HG03469 (cell line): ENCODE measurements around the gene RAB33B.
"Not testable (repeated sequence)": the region's sequence is repeated elsewhere in the genome, so short reads cannot be mapped to it uniquely, and the experiment has no call there.

Experiments
- ATAC-seq: cut with Tn5 transposase; IDR thresholded peaks from one replicate; pipeline ENCODE4 v1.9.1; 2021; ENCODE audit warnings: mild to moderate bottlenecking, moderate library complexity, moderate number of reproducible peaks; ENCODE audit not compliant: unreplicated experiment

Gene RAB33B

DNA sequence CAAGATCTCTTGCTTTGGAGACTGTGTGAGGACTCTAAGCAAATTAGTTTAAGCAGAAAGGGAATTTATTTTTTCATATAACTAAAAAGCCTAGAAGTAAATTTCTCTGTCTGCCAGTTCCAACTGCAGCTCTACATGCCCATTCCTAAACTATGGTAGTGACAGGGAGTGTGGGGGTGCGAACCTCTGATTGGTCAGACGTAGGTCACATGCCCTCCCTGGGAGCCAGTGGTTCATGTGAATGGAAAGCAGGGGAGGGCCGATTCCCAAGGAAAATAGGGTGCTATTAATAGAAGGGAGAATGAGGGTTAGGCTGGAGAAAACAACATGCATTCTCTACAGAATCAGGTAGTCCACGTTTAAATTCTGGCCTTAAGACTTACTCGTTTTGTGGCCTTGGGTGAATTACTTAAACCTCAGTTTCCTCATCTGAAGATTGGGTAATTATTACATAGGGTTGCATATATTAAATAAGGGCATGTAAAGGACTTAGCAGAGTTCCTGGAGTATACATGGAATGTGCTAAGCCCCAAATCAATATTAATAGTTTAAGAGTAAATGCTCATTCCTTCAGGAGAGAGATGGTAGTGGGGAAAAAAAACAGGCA, 7.2 kb downstream of the RAB33B start:
- ATAC-seq = no peak

GRCh38 chr4:139464512-139464911, 10.6 kb downstream of the RAB33B start:
- ATAC-seq = not testable (repeated sequence)

GRCh38 chr4:139465922-139466321, 12.0 kb downstream of the RAB33B start:
- no peak for ATAC-seq

DNA sequence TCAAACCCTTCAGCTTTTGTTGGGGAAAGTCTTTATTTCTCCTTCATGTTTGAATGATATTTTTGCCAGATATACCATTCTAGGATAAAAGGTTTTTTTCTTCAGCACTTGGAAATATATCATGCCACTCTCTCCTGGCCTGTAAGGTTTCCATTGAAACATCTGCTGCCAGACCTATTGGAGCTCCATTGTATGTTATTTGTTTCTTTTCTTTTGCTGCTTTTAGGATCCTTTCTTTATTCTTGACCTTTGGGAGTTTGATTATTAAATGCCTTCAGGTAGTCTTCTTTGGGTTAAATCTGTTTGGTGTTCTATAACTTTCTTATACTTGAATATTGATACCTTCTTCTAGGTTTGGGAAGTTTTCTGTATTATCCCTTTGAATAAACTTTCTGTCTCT, 14.8 kb downstream of the RAB33B start:
- not testable (repeated sequence) for ATAC-seq

- no peak for ATAC-seq
Measured at GRCh38 chr4:139469216-139469615, 15.3 kb downstream of the RAB33B start.

- no peak for ATAC-seq
Measured at GRCh38 chr4:139469869-139470268, 15.9 kb downstream of the RAB33B start.

DNA sequence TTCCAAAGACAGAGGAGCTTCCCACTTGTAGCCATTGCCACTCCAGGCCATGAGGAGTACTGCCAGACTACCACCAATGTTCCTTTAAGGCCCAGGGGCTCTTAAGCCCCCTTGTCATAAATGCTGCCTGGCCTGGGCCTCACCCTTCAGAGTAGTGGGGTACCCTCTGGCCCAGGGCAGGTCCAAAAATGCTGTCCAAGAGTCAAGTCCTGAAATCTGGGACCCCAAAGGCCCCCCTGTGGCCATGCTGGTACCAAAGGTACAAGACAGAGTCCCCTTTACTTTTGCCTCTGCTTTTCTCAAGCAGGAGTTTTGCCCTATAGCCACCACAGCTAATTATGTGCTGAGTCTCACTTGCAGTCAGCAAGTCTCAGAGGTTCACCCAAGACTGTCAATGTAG, 16.4 kb downstream of the RAB33B start:
- no peak for ATAC-seq

- ATAC-seq = no peak
Measured at GRCh38 chr4:139470997-139471665, 17.2 kb downstream of the RAB33B start.

- ATAC-seq = no peak
Measured at GRCh38 chr4:139472852-139473251, 18.9 kb downstream of the RAB33B start.

DNA sequence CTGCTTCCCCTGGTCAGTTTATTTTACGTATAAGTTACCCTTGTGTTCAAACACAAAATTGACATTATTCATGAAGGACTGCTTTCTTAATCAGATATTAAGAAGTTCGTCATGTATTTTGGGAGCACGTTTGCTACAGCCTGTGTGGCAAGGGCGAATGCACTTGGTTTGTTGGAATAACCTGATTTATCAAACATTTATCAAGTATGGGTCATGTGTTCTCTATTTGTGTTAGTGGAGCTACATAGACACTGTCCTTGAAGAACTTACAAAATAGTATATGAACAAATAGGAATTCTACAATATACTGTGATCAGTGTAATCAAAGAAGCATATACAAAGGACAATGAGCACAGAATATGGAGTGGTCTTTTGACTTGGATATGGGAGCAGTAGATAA, 22.4 kb downstream of the RAB33B start:
- ATAC-seq = no peak

DNA sequence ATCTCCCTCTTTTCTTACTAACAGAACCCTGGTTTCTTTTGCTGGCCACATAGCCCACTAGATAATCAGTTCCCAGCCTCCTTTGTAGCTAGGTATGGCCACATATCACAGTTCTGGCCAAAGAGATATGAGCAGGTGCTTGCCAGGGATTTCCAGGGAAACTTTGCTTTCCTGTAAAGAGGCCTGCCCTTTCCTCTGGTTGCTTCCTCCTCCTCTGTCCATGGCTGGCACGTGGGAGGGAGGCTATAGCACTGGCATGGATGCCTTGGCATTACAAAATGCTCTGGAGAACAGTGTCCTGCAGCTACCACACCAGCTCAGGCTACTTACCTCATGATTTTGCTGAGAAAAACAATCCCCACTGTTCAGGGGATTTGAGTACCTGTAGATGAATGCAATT, 27.5 kb downstream of the RAB33B start:
- no peak for ATAC-seq

- ATAC-seq = no peak
Measured at GRCh38 chr4:139483000-139483399, 29.1 kb downstream of the RAB33B start.

- no peak for ATAC-seq
Measured at GRCh38 chr4:139484783-139485311, 30.9 kb downstream of the RAB33B start.

DNA sequence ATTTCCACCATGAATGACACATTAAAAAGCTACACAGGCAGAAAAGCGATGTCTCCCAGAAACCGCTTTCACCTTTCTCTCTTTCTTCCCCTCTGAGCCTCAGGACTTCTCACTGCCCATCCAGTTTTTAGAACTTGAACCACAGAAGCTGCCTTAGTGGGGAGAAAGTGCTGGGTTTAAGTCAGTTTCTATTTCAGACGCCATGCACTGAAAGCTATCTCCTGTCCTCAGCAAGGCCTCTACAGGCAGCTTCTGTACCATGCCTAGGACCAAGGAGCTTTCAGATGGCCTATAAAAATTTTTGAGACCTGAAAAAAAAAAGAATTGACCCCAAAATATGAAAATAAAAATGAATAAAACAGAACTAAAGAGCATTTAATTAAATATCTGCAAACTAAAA, 34.5 kb downstream of the RAB33B start:
- ATAC-seq = no peak

DNA sequence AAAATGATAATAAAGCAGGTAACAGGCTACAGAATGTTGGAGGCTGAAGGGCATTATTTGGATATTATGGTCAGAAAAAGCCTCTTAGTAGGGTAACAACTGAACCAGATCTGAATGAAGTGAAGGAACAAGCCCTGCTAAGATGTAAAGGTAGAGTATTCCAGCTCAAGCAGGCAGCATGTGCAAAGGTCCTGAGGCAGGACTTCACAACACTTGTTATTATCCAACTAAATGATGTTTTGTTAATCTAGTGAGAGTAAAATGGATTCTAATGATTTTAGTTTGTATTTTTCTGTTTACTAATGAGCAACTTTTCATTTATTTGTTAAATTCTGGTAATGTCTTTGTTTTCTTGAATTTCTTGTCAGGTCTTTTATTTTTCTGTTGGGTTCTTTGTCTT, 35.7 kb downstream of the RAB33B start:
- ATAC-seq = no peak

DNA sequence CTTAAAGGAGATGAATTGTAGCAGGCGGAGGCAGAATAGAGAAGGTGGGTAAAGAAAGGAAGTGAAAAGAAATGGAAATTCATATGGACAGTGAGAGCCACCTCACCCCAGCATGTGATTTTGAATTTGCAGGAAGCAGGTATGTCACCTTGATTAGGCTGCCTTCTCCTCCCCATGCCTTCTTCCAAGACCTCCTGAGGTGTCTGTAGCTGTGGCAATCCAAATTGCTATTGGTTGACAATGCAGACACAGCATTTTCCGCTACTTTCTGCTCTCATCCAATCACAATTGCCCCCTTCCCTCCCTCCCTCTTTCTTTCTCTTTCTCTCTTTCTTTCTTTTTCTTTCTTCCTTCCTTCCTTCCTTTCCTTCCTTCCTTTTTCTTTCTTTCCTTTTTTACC, 38.5 kb downstream of the RAB33B start:
- ATAC-seq = no peak

DNA sequence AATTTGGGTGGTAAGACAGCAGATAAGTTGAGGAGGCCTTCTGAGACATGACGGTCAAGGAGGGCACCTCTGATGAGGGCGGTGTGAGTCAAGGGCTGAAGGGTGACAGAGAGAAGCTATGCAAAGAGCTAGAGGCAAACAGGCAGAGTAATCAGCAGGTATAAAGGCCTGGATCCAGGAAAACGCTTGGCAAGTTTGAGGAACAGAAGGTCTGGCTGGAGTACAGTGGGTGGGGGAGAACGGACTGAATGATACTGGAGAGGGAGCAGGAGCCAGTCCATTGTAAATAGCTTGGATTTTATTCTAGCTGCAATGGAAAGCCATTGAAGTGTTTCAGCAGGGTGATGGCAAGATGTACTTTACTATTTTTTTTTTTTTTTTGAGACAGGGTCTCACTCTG, 39.3 kb downstream of the RAB33B start:
- no peak for ATAC-seq

DNA sequence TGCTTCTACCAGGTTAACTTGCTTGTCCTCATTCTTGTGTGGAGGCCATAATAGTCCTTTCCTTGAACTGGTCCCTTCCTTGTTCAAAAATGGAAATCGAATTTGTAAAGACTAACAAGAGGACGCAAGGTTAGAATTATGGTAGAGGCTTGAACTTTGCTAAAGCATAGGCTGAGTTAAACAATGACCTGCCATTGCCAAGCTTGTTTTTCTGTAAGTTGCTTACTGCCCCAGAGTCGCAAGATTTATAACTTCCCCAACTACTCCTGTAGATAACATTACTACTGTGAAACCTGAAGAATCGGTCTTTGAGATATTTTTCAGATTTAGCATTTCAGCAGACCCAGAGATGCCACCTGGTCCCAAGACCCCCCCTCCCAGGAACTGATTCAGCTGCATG, 45.3 kb downstream of the RAB33B start:
- ATAC-seq = no peak

DNA sequence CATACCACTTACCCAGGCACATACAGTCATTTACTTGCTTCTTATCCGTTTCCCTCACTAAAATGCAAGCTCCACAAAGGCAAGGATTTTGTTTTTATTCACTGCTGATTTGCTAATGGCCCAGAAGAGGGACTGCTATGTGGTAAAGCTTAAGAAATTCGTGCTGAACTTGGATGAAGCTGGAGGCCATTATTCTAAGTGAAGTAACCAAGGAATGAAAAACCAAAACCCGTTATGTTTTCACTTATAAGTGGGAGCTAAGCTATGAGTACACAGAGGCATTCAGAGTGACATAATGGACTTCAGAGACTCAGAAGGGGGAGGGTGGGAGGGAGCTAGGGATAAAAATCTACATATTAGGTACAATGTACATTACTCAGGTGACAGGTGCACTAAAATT, 47.2 kb downstream of the RAB33B start:
- ATAC-seq = no peak

DNA sequence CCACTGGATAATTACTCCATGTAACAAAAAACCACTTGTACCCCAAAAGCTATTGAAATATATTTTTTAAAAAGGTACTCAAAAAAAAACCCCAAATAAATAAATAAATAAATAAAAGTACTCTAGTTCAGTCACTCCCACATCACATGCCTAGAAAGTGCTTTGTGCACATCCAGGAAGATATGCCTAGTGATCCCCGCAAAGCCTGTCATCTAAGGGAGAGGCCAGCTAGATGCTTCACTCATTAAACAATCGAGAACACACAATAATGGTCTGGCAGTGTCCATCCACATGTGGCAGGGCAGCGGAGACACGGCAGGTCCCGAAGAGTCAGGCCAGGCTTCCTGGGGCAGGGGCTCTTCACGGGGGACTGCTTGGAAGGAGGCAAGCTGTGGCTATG, 47.6 kb downstream of the RAB33B start:
- no peak for ATAC-seq

GRCh38 chr4:139501927-139502899, 48.3 kb downstream of the RAB33B start:
- ATAC-seq = no peak
